ENCODE data around the gene NAGA.

The NAGA gene

DNA sequence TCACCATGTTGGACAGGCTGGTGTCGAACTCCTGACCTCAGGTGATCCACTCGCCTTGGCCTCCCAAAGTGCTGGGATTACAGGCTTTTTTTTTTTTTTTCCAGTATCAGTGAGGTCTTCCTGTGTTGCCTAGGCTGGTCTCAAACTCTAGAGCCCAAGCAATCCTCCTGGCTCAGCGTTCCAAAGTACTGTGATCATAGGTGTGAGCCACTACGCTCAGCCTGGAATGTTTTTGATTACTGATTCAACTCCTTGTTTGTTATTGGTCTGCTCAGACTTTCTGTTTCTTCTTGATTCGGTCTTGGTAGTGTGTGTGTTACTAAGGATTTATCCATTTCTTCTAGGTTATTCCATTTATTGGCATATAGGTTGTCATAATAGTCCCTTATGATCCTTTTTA, 31.3 kb downstream of the NAGA start:
- DNase-seq (ENCODE audit: low read depth in 3 of 3): no peak

DNA sequence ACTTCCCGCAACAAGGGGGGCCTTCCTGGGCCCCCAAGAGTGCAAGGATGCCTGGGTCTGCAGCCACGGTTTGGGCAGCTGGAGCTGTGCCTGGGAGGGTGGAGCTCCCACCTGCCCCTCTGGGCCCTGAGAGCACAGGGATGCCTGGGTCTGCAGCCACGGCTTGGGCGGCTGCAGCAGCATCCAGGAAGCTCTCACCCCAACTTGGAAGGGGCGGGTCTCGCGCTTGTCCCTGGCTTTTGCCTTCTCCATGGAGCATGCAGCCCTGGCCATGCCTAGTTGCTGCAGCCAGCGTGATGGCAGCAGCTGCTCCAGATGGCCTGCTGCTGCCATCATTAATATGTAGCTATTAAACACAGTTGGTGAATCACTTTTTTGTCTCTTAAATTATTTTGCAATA, 35.4 kb downstream of the NAGA start:
- no peak for DNase-seq (ENCODE audit: low read depth in 3 of 3)

DNA sequence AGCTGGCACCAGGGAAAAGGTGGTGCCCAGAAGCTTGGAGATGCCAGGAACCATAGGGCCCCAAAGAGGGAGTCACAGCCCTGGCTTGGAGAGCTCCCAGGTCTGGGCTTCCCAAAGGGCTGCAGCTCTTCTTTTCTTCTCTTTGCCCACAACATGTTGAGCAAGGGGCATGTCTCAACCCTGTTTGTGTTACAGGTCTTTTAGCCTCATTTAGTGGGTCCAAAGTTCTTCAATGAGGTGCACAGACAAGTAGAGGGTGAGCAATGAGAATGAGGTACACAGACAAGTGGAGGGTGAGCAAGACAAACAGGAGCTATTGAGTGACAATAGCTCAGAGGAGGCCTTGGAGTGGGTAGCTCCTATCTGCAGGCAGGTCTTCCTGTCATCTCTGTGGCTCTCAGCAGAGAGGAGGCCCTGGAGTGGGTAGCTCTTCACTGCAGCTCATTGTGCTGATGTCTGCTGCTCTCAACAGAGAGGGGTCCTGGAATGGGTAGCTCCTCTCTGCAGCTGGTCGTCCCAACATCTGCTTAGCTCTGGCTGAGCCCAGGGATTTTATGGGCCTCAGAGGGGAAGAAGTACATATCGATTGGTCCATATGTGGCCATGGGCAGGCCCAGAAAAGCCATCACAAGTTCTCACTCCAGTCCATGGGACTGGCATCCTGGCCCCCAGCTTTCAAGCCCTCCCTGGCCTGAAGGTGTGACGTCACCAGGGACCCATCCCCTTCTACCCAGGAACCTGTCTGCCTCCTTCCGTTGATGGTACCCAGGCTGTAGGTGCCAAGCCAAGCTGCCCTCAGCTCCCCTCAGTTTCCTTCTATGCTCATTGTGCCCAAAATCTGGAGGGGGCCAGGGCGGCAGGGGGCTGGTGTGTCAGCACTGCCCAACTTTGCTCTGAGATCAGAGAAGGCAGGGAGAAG, 37.1 kb downstream of the NAGA start:
- DNase-seq (ENCODE audit: low read depth in 3 of 3): no peak

DNA sequence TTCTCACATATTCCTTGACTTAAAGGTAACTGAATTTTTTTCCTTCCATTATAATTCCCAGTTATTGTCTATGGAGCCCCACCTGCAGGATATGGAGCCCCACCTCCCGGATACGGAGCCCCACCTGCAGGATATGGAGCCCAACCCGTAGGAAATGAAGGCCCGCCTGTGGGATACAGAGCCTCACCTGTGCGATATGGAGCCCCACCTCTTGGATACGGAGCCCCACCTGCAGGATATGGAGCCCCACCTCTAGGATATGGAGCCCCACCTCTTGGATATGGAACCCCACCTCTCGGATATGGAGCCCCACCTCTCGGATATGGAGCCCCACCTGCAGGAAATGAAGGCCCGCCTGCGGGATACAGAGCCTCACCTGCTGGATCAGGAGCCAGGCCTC, 43.9 kb downstream of the NAGA start:
- no peak for DNase-seq (ENCODE audit: low read depth in 3 of 3)

DNA sequence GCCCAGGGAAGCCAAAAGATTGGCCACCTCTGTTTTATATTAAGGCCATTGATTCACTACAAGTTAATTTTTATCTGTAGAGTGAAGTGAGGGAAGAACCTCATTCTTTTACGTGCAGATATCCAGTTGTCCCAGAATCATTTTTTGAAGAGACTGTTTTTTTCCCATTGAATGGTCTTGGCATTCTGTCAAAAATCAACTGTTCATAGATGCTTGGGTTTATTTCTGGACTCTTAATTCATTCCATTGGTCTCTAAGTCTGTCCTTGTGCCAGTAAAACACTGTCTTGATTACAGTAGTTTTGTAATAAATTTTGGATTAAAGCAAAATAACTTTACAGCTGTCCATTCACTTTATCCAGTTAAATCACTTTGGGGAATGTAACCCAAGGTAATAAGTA, 45.2 kb downstream of the NAGA start:
- no peak for DNase-seq (ENCODE audit: low read depth in 3 of 3)

DNA sequence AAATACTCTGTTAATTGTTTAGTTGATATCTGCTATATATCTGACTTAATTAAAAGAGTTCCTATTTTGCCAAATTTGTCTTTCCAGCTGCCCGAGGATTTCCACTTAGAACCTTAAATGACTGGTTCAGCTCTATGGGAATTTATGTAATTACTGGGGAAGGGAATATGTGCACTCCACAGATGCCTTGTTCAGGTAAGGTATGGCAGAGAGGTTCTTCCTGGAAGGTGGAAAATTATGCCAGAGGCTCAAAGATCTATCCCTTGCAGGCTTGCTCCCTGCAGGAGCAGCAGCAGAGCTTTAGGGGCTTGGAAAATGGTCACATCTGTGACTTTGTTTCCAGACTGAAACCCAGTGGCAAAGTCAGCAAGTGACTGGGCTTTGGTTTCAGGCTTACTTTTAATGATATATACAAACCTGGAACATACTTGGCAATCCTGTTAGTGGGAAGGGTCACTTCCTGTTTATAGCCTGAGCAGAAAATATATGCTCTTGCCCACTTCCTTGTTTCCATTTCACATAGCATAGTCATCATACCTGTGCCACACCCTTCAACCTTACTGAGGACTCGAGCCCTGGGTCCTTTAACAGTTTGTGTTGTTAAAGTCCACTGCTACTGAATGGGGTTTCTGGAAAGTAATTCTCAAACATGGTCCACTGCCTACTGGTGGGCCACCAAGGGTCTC, 48.3 kb downstream of the NAGA start:
- DNase-seq (ENCODE audit: low read depth in 3 of 3): no peak

DNA sequence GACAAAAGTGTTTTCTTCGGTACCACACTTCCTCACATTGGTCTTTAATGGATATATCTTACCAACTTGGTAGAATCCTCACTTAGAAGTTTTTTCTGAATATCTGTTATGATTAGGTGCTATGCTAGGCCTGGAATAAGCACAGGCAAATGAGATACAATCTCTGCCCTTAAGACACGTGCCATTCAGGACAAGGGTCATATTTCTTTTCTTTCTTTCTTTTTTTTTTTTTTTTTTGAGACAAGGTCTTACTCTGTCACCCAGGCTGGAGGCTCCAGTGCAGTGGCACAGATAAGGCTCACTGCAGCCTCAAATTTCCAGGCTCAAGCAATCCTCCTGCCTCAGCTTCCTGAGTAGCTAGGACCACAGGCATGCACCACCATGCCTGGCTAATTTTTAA, 49.0 kb downstream of the NAGA start:
- no peak for DNase-seq (ENCODE audit: low read depth in 3 of 3)

DNA sequence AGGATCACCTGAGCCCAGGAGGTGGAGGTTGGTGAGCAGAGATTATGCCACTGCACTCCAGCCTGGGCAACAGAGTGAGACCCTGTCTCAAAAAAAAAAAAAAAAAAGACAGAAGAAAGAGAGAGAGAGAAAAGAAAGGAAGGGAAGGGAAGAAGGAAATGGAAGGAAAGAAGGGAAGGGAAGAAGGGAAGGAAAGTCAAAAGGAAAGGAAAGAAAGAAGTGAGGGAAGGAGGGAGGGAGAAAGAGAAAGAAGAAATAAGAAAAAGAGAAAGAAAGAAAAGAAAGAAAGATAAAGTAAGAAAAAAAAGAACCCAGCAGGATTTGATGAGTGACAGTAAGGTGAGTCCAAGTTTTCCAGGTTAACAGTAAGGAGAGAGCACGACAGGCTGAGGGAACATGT, 52.4 kb downstream of the NAGA start:
- no peak for DNase-seq (ENCODE audit: low read depth in 3 of 3)

DNA sequence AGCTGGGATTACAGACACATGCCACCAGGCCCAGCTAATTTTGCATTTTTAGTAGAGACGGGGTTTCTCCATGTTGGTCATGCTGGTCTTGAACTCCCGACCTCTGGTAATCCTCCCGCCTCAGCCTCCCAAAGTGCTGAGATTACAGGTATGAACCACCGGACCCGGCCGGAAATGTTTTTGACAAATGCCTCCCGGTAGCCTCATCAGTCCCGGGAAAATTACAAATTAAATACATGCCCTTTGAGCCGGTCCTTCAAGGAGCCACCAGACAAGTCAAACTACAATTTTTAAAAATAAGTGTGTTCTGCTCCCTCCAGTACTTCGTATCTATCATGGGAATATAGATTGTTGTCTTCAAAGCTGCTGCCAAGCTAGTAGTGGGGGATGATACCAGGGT, 54.5 kb downstream of the NAGA start:
- DNase-seq (ENCODE audit: low read depth in 3 of 3): no peak

DNA sequence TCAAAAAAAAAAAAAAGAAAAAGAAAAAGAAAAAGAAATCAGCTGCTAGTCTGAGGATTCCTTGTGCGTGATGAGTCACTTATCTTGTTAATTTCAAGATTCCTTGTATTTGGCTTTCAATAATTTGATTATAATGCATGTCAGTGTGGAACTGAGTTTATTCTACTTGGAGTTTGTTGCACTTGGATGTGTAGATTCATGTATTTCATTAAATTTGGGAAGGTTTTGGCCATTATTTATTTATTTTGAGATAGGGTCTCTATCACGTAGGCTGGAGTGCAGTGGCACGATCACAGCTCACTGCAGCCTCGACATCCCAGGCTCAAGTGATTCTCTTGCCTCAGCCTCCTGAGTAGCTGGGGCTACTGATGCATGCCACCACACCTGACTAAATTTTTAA, 57.2 kb downstream of the NAGA start:
- no peak for DNase-seq (ENCODE audit: low read depth in 3 of 3)

DNA sequence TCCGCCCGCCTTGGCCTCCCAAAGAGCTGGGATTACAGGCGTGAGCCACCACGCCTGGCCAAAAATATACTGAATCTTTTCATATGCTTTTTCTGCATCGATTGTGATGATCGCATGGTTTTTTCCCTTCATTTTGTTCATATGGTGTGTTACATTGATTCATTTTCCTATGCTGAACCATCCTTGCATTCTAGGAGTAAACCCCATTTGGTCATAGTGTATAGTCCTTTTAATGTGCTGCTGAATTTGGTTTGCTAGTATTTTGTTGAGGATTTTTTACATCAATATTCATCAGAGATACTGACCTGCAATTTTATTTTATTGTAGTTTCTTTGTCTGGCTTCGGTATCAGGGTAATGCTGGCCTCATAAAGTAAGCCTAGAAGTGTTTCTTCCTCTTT, 59.8 kb downstream of the NAGA start:
- DNase-seq (ENCODE audit: low read depth in 3 of 3): no peak

Measured in stimulated activated CD4-positive, alpha-beta T cell treated with anti-CD3 and anti-CD28 coated beads, TNF-alpha, amount 100 ng/mL, for 24 hours (primary cell).